ENCODE results near the gene SLC26A1.
"Not testable (repeated sequence)": the region's sequence is repeated elsewhere in the genome, so short reads cannot be mapped to it uniquely, and the experiment has no call there.

SLC26A1 gene

GRCh38 chr4:1012034-1012739 lies 19.0 kb upstream of the SLC26A1 start:
- DNase-seq: peak; percentile 37

DNA sequence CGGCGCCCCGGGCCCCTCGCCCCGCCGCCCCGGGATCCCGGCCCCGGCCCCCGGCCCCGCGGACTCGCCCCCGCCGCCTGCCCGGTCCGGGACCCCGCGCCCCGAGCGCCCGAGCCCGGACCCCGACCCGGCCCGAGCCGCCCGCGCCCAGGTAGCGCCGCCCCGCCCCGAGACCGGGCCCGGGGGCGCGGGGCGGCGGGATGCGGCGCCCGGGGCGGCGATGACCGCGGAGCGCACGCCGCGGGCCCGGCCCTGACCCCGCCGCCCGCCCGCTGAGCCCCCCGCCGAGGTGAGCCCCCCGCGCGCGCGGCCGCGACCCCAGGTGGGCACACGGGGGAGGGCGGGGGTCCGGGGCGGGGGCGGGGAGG lies 18.4 kb upstream of the SLC26A1 start:
- DNase-seq: no peak

DNA sequence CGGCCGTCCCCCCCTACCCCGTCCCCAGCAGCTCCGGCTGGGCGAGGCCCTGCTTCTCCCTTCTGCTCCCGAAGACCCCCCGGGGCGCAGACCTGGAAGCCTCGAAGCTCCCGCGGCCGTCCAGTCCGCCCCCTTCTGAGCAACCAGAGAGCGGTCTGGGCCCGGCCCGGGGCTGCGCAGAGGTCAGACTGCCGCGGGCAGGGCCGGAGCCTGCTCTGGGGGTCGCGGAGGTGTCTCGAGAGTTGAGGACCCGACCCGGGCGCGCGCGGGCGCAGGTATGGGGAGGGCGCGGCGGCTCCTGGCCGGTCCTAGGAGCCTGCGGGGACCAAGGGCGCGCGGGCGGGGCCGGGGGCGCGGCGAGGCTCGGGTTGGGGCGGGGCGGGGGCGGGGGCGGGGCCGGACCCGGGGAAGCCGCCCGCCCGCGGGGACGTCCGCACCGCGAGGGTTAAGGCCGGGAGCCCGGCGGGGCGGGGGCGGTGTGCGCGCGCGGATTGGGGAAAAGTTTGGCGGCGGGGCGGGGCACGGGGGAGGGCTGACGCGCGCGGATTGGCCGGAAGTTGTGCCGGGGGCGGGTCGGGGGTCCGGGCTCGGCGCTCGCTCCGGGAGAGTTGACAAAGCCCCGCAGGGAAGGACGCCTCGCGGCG lies 17.9 kb upstream of the SLC26A1 start, which contains the start of gene FGFRL1:
Gene FGFRL1 (plus strand): TSS at position 605 of the 644 bp plus-strand sequence. CDS start 860 bp downstream, outside the sequence.
- peak; percentile 94 for DNase-seq

- DNase-seq: peak; percentile 81
Observed at GRCh38 chr4:1010395-1011021, 17.3 kb upstream of the SLC26A1 start.

DNA sequence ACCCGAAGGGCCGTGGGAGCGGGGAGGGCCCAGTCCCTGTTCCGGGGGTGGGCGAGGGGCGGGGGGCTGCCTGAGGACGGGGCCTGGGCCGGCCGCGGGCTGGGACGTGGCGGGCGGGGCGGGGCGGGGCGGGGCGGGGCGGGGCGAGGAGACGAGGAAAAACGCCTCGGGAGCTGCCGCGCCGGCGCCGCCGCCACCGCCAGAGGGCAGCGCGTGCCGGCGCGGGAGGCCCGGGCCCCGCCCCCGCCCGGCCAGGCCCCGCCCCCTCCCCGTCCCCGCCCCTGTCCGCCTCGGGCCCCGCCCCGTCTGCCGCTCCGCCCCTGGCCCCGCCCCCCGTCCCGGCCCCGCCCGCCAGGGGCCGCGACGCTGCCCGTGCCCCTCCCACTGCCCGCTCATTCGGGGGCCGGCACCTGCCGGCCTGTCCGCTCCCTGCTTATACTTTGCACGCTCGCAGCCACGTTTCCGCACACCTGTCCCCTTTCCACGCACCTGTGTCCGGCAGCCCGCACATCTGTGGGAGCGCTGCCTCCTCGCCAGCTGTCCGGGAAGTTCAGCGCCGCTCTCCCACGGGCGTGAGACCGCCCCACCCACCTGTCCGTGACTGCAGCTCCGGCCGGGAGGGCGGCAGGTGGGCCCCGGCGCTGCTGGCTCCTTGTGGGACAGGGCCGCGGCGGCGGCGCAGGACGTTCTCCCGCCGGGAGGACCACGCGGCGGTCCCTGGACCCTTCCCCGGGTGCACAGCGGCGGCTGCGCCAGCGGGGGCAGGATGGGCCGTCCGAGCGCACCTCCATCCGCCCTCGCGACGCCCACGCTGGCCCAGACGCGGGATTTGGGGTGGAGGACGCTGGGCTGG lies 16.6 kb upstream of the SLC26A1 start:
- DNase-seq: peak; percentile 77

DNA sequence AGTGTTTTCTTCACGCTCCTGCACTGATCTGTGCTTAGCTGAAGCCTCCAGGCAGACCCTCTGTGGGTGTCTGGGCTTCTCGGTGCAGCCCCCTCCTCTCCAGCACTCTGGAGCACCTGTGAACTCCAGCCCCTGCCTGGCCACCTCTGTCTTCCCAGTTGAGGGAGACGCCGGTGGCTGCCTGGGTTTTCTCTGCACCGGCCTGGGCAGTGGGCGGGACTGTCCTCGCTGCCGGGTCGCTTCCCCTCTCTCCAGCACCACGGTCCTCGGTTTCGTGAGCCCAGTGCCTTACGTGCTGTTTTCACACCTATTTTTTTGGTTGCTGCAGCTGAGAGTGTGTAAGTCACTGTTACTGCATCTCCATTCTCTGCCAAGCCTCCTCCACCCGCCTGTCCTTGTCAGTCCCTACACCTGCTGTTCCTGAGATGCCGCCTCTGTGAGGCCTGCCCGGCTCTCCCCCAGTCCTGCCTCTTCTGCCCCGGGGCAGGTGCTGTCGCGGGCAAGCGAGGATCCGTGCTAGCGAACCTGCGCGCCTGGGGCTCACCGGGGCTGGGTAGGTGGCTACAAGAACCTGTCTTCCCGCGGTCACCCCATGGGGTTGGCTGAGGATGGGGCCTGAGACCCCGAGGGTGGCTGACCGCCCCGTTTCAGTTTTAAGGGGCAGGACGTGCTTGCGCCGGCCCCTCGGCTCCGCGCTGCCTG lies 15.8 kb upstream of the SLC26A1 start:
- DNase-seq: peak; percentile 38

DNA sequence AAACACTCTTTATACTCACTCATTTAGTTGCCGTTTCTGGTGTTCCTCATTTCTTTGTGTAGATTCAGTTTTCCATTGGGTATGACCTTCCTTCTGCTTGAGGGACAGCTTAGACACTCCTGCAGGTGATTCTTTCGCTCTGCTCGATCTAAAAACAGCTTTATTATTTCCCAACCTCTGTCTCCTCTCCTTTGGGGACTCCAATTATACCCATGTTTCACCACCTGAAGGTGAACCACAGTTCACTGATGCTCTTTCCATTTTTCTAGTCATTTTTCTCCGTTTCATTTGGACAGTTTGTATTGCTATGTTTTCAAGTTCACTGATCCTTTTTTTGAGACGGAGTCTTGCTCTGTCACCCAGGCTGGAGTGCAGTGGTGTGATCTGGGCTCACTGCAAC lies 13.7 kb upstream of the SLC26A1 start:
- no peak for DNase-seq

GRCh38 chr4:1004557-1005485 lies 11.6 kb upstream of the SLC26A1 start:
- DNase-seq: no peak

GRCh38 chr4:1004071-1004418 lies 10.8 kb upstream of the SLC26A1 start:
- no peak for DNase-seq

DNA sequence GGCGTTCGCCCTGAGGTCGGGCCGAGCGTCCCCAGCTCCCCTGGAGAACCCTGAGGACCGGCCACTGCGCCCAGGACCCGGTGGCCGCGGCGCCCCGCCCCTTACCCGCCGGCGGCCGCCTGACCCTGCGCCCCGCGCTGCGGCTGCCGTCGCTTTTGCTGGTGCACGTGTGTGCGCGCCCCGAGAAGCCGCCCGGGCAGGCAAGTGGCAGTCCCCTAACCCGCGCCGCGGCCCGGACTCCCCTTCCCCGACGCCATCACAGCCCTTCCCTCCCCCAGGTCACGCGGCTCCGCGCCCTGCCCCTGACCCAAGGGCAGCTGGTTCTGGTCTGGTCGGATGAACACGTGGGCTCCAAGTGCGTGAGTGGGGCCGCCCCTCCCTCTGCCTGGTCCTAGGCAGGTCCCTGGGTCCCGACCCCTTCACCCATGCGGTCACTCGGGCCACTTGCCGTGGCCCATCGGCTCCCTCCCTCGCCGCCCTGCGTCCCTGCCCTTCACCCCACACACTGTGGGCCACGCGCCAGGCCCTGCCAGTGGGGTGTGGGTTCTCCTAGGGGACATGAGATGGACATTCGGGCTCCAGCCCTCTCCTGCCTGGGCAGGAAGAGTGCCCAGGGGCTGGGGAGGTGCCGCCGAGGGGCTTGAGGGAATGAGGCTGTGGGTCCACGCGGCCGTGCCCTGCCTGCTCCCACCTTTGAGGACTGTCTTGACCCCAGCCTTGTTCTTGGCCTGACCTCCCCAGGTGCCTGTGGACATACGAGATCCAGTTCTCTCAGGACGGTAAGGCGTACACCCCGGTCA lies 10.3 kb upstream of the SLC26A1 start:
- DNase-seq: no peak

DNA sequence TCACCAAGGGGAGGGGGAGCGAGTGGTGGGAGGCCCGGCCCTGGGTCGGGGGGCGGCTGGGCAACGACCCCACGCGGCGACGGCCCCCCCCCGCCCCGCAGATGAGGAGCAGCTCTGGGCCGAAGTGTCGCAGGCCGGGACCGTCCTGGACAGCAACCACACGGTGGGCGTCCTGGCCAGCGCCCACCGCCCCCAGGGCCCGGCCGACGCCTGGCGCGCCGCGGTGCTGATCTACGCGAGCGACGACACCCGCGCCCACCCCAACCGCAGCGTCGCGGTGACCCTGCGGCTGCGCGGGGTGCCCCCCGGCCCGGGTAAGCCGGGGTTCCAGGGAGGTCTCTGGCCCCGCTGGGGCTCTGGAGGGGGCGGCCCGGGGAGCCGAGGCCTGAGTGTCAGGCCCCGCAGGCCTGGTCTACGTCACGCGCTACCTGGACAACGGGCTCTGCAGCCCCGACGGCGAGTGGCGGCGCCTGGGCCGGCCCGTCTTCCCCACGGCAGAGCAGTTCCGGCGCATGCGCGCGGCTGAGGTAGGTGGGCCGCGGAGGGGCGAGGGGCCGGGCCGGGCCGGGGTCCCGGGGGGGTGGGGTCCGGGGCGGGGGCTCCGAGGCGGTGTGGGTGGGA lies 9.5 kb upstream of the SLC26A1 start:
- DNase-seq: no peak

- peak; percentile 41 for DNase-seq
Observed at GRCh38 chr4:1002131-1002630, 9.0 kb upstream of the SLC26A1 start.

DNA sequence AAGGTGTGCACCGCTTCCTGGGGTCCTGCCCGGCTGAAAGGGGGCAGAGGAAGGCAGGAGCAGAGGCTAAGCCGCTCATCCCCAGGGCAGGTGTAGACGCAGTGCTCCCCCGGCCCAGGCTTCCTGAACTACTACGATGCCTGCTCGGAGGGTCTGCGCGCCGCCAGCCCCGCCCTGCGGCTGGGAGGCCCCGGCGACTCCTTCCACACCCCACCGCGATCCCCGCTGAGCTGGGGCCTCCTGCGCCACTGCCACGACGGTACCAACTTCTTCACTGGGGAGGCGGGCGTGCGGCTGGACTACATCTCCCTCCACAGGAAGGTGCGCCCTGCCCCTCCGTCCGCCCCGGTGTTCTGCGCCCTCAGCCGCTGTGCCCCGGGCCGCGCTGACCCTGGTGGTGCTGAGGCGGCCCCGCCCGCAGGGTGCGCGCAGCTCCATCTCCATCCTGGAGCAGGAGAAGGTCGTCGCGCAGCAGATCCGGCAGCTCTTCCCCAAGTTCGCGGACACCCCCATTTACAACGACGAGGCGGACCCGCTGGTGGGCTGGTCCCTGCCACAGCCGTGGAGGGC lies 8.4 kb upstream of the SLC26A1 start:
- DNase-seq: no peak

GRCh38 chr4:1000686-1001260 lies 7.6 kb upstream of the SLC26A1 start:
- DNase-seq: no peak

- no peak for DNase-seq
Observed at GRCh38 chr4:999882-1000425, 6.8 kb upstream of the SLC26A1 start.

- DNase-seq: not testable (repeated sequence)
Observed at GRCh38 chr4:999240-999863, 6.1 kb upstream of the SLC26A1 start.

DNA sequence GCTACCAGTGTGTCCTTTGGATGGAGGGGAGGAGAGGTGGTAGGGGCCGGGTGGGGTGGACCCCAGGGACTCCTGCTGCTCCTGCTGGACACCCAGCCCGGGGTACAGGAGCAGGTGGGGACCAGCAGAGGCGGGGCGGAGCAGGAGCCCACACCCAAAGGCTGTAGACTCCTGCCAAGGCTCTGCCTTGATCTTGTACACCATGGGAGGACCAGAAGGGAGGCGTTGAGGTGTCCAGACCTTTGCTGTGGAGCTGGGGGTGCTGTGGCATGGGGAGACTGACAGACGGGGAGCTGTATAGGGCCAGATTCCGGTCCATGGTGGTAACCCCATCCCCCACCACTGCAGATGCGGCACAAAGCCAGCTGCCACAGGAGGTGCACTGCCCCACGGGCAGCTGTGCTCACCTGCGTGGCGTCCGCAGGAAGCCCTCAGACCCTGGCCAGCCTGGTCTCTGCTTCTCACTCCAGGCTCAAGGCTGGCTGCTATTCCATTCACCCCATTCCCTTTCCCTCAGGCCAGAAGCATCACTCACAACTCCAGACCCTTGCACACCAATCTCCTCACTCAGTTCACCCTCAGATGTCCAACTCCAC lies 5.0 kb upstream of the SLC26A1 start:
- no peak for DNase-seq
